Stimulated activated CD4-positive, alpha-beta T cell treated with anti-CD3 and anti-CD28 coated beads, Interleukin-12 subunit alpha, Interleukin-12 subunit beta, amount 100 ng/mL, for 24 hours (primary cell): ENCODE results near the gene C1orf56.
A peak's percentile ranks its signal among the peaks of the same experiment; 100 is the strongest.

Experiments used
- DNase-seq, 2 experiments: peaks; one replicate each; pipeline ENCODE4 v3.0.0-alpha.2; 2020; ENCODE audit warnings: low read depth in 2 of 2

Gene C1orf56

GRCh38 chr1:151024540-151025146 lies 22.9 kb upstream of the C1orf56 start:
- peak; percentile 59 to 79 for DNase-seq

DNA sequence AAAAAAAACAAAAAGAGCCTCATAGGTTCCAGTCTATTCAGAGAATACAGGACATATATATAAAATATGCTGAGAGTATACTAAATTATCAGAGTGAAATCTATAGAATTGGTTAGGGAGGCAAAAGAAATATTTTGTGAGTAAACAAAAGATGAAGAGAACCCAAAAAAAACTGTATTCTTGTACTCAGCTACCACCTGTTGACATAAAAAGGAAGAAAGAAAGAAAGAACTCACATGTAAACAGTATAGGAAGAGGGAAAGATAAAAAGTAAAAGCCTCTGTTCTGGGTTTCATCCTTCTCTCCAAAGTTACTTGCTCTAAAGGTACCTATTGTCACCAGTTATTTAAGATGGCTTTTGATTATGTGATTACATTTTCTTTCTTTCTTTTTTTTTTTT lies 21.1 kb upstream of the C1orf56 start:
- DNase-seq, result no peak

GRCh38 chr1:151032164-151032563 lies 15.4 kb upstream of the C1orf56 start:
- no peak for DNase-seq

DNA sequence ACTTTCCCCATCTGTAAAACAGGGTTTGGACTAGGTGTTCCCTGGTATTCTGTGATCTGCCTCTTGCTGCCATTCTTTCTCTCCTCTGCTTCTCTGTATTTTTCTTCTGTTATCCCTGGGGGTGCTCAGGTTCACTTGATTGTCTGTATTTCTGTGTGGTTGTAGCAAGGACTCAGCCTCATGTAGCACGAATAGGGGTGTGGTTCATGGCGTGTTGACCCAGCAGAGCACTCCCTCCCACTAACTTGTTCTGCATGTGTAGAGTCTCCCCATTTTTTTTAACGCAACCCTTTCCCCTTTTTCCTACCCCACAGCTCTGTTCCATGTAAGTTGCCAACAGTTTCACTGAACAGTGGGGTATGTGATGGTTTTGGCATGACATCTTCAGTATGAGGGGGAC lies 12.4 kb upstream of the C1orf56 start:
- DNase-seq, result no peak

- no peak for DNase-seq
These were observed 11.2 kb upstream of the C1orf56 start, which contains the start of gene BNIPL for GRCh38 chr1:151036356-151036755. BNIPL (plus strand) TSS chr1:151036586; CDS start chr1:151036726, 140 bp downstream.

DNA sequence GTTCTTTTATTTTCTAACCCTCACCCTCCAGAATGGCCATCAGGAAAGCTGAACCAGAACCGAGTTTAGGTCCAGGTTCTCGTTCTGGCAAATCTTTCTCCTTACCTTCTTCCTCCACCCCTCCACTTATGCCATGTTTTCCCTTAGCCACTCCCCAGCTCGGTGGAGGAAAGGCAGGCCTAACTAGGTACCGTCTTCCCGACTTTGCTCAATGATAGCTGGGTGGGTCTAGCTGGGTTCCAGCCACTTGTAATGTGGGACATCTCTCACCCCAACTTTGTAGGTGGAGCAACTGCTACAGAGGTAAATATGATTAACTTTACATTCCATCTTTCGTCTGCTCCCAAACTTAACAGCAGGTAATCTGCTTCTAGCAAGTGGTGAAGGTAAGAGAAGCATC lies 10.5 kb upstream of the C1orf56 start:
- DNase-seq, result no peak

DNA sequence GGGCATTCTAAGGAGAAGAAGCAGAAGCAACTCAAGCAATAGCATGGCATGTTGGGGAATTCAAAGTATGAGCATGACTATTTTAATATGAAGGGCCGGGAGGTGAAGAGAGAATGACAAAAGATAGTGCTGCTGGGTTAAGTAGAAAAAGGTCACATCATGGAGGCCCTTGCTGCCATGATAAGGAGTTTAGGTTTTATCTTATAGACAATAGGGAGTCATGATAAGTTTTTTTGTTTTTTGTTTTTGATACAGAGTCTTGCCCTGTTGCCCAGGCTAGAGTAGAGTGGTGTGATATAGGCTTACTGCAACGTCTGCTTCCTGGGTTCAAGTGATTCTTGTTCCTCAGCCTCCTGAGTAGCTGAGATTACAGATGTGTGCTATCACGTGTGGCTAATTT lies 8.0 kb upstream of the C1orf56 start:
- no peak for DNase-seq

DNA sequence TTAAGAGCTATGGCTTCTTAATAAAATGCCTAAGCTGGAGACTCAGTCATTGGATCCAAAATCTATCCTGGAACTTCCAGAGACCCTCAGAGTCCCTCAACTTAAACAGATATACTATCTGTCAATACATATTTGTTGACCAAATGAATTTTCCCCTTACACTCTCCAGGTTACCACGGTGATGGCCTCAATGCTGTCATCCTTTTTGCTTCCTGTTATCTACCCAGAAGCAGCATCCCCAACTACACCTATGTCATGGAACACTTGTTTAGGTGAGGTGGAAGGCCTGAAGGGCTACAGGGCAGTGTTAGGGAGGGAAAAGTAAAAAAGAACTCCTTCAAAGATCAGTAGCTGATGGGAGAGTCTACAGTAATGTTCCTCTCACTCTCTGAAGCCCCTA lies 4.4 kb upstream of the C1orf56 start:
- no peak for DNase-seq

GRCh38 chr1:151047925-151048644 lies 534 bp downstream of the C1orf56 start:
- peak in 1 of 2 experiments; percentile 45 for DNase-seq

- DNase-seq, result no peak
These were observed 1.1 kb downstream of the C1orf56 start for GRCh38 chr1:151048645-151049032.

DNA sequence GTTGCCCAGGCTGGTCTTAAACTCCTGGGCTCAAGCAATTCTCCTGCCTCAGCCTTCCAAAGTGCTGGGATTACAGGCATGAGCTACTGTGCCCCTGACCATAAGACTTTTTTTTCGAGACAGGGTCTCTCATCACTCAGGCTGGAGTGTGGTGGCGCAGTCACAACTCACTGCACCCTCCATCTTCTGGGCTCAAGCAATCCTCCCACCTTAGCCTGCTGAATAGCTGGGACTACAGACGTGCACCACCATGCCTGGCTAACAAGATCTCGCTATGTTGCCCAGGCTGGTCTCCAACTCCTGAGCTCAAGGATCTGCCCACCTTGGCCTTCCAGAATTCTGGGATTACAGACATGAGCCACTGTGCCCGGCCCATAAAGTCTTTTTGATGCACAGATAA lies 1.9 kb downstream of the C1orf56 start:
- DNase-seq, result no peak

GRCh38 chr1:151050051-151050688 lies 2.6 kb downstream of the C1orf56 start:
- no peak for DNase-seq

GRCh38 chr1:151051356-151052009 lies 3.9 kb downstream of the C1orf56 start:
- DNase-seq, result no peak

DNA sequence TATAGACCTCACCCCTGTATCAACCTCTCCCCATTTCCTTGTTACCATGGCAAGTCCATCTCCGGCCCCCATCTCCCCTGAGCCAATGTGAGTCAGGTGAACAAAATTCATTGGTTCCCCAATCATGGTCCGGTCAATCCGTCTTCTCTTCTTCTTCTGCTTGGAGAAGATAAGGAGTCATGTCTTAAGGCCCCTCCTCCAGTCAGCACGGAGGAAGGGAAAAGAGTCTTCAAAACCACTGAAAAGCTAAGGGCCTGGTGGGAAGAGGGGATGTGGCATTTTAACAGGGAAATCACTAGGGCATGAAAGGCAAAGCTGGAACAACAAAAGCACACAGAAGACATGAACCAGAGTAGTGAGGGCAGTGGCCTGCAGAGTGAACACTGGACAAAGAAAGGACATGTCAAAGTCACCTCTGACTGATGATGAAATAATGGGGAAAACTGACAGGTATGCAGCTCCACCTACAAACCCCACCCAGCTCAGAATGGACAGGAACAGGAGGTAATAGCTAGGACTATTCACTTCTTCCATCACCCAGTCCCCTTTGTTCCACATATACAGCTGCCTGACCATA lies 7.5 kb downstream of the C1orf56 start:
- no peak for DNase-seq

- DNase-seq, result no peak
These were observed 8.0 kb downstream of the C1orf56 start for GRCh38 chr1:151055581-151055980.

DNA sequence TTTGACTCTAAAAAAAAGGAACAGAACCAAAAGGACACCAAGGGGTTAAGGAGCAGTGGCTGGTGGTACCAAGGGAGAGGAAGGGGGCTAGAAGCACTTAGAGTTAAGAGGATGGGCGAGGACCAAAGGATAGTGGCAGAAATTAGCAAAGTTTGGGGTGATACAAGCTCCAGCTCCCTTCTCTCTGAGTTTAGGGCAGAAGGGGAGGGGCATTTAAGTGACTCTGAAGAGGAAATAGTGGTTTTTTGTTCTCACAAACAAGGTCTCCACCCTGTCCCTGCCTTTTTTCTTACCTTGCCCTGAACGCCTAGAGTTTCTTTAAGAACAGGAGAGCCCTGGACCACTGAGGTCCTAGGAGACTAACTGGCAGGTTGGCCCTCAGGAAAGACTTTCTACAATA lies 8.6 kb downstream of the C1orf56 start:
- no peak for DNase-seq

GRCh38 chr1:151058692-151059091 lies 11.1 kb downstream of the C1orf56 start:
- DNase-seq, result no peak

DNA sequence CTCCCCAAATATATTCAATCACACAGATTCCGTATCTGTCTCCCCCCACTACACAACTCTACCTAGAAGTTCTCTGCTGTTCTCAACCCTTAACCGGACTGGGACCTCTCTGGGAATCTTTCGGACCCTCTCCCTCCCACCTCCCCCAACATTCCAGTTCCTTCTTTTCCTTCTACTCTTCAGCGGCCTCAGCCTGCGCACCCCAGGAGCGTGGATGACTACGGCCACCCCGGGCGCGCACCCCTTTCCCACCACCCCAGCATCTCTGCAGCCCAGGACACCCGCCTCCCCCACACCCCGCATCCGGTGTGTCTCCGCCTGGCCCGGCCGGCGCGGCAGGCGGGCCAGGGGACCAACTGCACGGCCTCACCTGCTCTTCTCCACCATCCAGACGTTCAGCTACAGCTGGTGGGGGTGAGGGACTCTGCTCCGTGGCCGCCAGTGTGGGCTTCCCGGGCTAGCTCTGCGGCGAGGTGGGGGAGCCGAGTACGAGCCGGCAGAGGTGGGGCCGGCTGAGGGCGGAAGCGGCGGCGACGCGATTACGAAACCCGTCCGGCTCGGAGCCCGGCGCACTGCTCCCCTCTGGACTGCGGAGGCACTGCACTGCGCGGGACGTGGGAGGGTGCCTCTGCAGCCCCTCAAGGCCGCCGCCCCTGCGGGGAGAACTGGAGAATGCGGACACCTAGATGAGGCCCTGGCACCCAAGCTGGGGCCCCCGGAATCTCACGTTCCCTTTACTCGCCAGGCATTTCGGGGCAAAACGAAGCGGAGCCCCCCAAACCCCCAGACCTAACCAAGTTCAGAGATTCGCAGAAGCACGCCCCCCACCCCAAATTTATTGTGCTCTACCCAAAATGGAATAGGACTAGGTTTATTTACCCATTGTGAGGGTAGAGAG lies 11.8 kb downstream of the C1orf56 start, which contains the start of gene CDC42SE1:
CDC42SE1 (minus strand) TSS at position 514 of the 898 bp plus-strand sequence. CDS start 3,892 bp downstream, outside the sequence.
- peak; percentile 68 to 79 for DNase-seq

DNA sequence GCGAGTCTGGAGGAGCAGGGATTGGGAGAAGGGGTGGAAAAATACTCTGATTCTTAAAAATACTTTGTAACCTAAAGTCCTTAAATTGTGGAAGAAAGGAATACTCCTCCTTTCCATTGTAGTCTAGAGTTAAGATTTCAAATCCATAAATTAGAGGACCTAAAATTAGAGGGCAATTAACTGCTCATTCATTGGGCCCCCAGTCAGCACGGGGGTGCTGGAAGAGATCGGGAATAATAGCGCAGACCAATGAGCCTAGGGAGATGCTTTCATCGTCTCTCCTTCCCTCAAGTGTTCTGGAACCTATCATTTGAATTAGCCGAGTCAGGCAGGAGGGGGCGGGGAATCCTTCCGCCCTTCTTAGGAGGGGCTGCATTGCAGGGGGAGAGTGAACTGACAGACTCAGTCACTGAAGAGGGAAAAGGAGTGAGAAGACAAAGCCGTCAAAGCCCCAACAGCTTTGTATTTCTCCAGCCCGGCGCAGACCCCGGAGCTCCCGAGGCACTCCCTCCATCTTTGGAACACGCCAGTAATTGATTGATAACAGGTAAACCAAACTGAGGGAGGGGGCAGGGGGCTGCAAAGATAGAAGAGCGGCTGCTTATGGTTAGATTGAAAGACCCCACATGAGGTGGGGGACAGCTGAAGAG lies 12.6 kb downstream of the C1orf56 start, which contains the start of gene MLLT11:
MLLT11 (plus strand) TSS at position 391 of the 650 bp plus-strand sequence. CDS start 6,828 bp downstream, outside the sequence.
- DNase-seq, result no peak
